ENCODE measurements around the gene ZEB2.

Gene ZEB2

DNA sequence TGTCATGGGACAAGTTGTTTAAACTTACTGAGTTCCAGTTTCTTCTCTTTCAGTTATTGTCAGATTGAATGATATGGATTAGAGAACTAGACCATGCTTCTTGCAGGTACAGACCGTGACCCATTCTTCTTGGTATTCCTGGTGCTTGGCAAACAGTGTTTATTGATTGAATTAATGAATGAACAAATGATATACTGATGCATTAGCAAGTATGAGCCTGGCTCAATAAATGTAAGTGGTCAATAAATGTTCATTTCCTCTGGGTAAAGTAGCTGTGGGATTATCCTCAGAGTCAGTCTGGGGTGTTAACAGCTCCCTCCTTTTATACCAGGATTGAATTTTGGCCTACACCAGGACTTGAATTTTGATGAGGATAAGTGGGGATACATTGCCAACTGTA is 160.2 kb downstream of the ZEB2 start:
- no peak overlapping the region for H3K4me3 ChIP-seq (ENCODE audit: low read depth, low read length)
- DNase-seq (ENCODE audit: low read depth, low spot score) = no peak
- TF ChIP-seq, protein P1, sequence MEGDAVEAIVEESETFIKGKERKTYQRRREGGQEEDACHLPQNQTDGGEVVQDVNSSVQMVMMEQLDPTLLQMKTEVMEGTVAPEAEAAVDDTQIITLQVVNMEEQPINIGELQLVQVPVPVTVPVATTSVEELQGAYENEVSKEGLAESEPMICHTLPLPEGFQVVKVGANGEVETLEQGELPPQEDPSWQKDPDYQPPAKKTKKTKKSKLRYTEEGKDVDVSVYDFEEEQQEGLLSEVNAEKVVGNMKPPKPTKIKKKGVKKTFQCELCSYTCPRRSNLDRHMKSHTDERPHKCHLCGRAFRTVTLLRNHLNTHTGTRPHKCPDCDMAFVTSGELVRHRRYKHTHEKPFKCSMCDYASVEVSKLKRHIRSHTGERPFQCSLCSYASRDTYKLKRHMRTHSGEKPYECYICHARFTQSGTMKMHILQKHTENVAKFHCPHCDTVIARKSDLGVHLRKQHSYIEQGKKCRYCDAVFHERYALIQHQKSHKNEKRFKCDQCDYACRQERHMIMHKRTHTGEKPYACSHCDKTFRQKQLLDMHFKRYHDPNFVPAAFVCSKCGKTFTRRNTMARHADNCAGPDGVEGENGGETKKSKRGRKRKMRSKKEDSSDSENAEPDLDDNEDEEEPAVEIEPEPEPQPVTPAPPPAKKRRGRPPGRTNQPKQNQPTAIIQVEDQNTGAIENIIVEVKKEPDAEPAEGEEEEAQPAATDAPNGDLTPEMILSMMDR (IDR thresholded peaks at IDR 0.05; ENCODE audit: low read depth, low read length) = no peak
- in situ Hi-C loops (cut with HindIII; ENCODE audit: low sequenced_read_pairs) = no loop called here

DNA sequence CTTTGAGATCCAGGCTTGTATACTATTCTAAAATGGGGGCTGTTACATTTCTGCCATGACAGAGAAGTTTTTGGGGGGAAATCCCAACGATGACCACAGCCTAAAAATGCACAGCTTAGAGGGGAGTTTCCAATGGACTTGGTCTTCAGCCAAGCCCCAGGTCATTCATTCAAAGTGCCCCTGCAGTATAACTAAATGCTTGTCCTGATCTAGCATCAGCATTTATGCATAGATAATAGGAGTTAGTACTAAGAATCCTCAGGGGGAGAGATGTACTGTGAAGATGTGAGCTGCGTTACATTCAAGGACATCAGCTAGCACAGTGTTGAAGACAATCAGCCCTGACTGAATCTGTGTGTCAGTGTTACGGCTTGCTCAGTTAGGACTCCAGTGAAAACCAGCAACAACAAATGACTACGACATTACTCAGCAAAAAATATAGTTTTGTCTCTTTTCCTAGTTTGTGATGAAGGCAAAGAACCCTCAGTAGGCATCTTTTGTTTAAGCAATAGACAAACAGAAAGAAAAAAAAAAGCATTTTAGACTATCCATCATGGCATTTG is 160.9 kb downstream of the ZEB2 start:
- H3K4me3 ChIP-seq (ENCODE audit: low read depth, low read length) = no peak overlapping the region
- in situ Hi-C loops (cut with HindIII; ENCODE audit: low sequenced_read_pairs) = no loop called here
- peak; percentile 64 for DNase-seq (ENCODE audit: low read depth, low spot score)
- TF ChIP-seq, protein P1 (IDR thresholded peaks at IDR 0.05; ENCODE audit: low read depth, low read length) = no peak

DNA sequence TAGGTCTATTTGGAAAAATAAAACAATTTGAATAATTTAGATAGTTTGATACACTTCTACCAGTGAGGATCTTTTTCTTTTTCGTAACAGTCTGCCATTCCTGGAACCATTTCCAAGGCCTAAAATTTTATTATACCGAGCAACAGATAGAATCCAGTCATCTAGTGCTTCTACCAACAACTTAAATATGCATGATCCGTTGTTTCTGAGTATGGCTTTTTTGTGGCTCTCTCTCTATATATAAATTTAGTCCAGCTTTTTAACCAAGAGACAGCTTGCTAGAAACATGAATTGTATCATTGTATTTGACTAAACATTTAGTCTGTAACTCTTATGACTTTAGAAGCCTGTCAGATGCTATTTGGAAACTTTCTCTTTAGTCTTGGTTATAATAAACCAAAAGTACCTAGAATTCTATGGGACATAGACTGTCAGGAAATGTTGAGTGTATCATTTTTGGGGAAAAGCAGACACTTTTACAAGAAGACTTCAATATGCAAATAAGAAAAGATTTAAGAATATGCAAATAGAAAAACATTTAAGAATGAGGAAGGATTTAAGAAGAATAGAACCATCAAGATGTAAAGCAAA is 161.4 kb downstream of the ZEB2 start:
- DNase-seq (ENCODE audit: low read depth, low spot score) = no peak
- in situ Hi-C loops (cut with HindIII; ENCODE audit: low sequenced_read_pairs) = no loop called here
- H3K4me3 ChIP-seq (ENCODE audit: low read depth, low read length) = no peak overlapping the region
- TF ChIP-seq, protein P1 (IDR thresholded peaks at IDR 0.05; ENCODE audit: low read depth, low read length) = no peak

DNA sequence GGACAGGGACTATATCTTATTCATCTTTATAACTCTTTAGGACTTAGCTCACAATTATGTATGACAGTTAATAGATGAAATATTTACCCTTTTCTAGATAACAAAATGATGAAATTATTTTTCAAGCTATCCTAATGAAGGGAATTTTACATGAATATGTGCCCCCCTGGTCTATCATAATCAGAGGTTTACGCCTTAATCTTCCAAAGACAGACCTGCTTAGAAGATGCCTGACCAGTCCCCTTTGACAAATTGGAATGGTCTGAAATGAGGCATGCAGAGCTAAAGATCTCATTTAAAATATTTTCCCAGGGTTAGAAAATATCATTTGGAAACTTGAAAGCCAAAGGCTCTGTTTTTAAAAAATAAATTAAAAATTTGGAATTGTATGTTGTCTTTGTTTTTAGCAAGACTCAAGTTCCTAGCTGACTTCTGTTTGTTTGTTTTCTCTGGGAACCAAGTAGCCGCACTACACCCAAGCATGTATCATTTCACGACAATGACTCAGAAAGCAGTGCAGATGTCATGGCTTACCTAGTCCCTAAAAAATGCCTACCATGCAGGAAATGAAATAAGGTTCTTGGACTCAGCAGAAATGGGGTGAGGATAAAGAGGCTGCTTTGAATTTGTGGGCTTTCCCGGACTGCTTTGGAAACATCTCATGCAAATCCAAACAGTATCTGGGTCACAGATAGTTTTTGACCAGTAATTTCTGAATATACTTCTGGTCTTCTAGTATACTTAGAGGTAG is 162.1 kb downstream of the ZEB2 start:
- H3K4me3 ChIP-seq (ENCODE audit: low read depth, low read length) = no peak overlapping the region
- in situ Hi-C loops (cut with HindIII; ENCODE audit: low sequenced_read_pairs) = no loop called here
- DNase-seq (ENCODE audit: low read depth, low spot score) = peak; percentile 96
- TF ChIP-seq, protein P1 (IDR thresholded peaks at IDR 0.05; ENCODE audit: low read depth, low read length) = no peak

DNA sequence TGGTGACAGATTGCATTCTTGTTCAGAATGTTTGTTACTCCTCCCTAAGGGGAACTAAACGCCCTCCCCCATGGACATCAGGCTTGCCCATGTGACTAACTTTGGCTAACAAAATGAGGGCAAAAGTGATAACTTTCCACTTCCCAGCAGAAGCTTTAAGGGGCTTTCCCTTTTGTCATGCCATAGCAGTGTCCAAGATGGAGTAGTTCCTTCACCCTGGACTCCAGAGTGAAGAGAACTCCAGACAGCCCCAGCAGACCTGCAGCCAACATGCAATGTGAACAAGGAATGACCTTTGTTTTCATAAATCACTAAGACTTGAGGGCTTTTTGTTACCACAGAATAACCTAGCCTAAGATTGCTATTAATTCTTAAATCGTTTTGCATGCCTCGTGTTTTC is 163.5 kb downstream of the ZEB2 start:
- no peak for DNase-seq (ENCODE audit: low read depth, low spot score)
- TF ChIP-seq, protein P1 (IDR thresholded peaks at IDR 0.05; ENCODE audit: low read depth, low read length) = no peak
- H3K4me3 ChIP-seq (ENCODE audit: low read depth, low read length) = no peak overlapping the region
- in situ Hi-C loops (cut with HindIII; ENCODE audit: low sequenced_read_pairs) = no loop called here

DNA sequence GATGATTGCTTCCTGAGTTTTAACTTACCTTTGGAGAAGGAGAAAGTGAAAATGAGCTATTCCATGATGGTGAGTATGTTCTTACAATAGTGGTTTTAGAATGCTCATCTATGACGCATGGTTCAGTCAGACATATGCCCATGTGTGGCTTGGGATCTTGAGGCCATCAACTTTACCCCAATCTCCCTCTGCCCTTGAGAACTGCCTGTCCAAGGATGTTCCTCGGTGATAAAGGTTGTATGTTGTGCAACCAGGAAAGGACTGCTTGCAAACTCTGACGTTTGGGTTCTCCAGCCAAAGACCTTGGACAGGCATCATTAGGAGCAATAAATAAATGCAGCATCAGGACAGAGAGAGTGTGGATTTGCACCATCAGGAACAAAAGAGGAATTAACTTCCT is 165.0 kb downstream of the ZEB2 start:
- in situ Hi-C loops (cut with HindIII; ENCODE audit: low sequenced_read_pairs) = no loop called here
- H3K4me3 ChIP-seq (ENCODE audit: low read depth, low read length) = no peak overlapping the region
- TF ChIP-seq, protein P1 (IDR thresholded peaks at IDR 0.05; ENCODE audit: low read depth, low read length) = no peak
- DNase-seq (ENCODE audit: low read depth, low spot score) = no peak

Data from astrocyte of the spinal cord (primary cell).